Nephron progenitor cell (in vitro differentiated cells): ENCODE data around the gene DLL3.

Source experiments
- DNase-seq: peaks from one replicate; pipeline ENCODE4 v3.0.0; 2021
- H3K27ac Mint-ChIP-seq: 2 replicates; pipeline ENCODE4 v1.8.0; 2021; ENCODE audit warnings: mild to moderate bottlenecking, moderate library complexity, mixed read lengths
- H3K27me3 Mint-ChIP-seq: 2 replicates; pipeline ENCODE4 v1.8.0; 2021; ENCODE audit warnings: mild to moderate bottlenecking, low read depth, mixed read lengths; ENCODE audit not compliant: poor library complexity
- H3K36me3 Mint-ChIP-seq: 2 replicates; pipeline ENCODE4 v1.8.0; 2021; ENCODE audit warnings: low read depth, mixed read lengths
- H3K4me1 Mint-ChIP-seq: 2 replicates; pipeline ENCODE4 v1.8.0; 2021; ENCODE audit warnings: mixed read lengths
- H3K4me3 Mint-ChIP-seq: 2 replicates; pipeline ENCODE4 v1.8.0; 2021; ENCODE audit warnings: mild to moderate bottlenecking, moderate library complexity, mixed read lengths
- H3K9me3 Mint-ChIP-seq: 2 replicates; pipeline ENCODE4 v1.8.0; 2021; ENCODE audit warnings: mild to moderate bottlenecking, moderate library complexity, mixed read lengths
- CTCF ChIP-seq: fragments of 200-600 bp; sonication (generic); IDR thresholded peaks from 2 replicates; pipeline ENCODE4 v1.5.0; 2021; ENCODE audit warnings: antibody characterized with exemption

The DLL3 gene

GRCh38 chr19:39524495-39524894 lies 25.7 kb downstream of the DLL3 start:
- no peaks in the 10 kb centered on the region for H3K27me3 Mint-ChIP-seq
- peaks cover 45% of the 10 kb centered on the region for H3K36me3 Mint-ChIP-seq
- peaks cover 23% of the 10 kb centered on the region for H3K4me1 Mint-ChIP-seq
- H3K4me3 Mint-ChIP-seq = no peak overlapping the region
- H3K27ac Mint-ChIP-seq = no peak overlapping the region
- DNase-seq = no peak
- no peak for TF ChIP-seq CTCF
- H3K9me3 Mint-ChIP-seq = peaks cover 4% of the 10 kb centered on the region

GRCh38 chr19:39525205-39525604 lies 26.5 kb downstream of the DLL3 start:
- peaks cover 45% of the 10 kb centered on the region for H3K36me3 Mint-ChIP-seq
- no peak for TF ChIP-seq CTCF
- H3K27ac Mint-ChIP-seq = peak overlapping the region; percentile 24
- DNase-seq = no peak
- no peak overlapping the region for H3K4me3 Mint-ChIP-seq
- peaks cover 16% of the 10 kb centered on the region for H3K4me1 Mint-ChIP-seq
- H3K9me3 Mint-ChIP-seq = peaks cover 4% of the 10 kb centered on the region
- no peaks in the 10 kb centered on the region for H3K27me3 Mint-ChIP-seq

- no peak for DNase-seq
- H3K36me3 Mint-ChIP-seq = peaks cover 17% of the 10 kb centered on the region
- H3K27ac Mint-ChIP-seq = no peak overlapping the region
- no peaks in the 10 kb centered on the region for H3K27me3 Mint-ChIP-seq
- no peak for TF ChIP-seq CTCF
- H3K4me3 Mint-ChIP-seq = peak overlapping the region; percentile 96
- peaks cover 27% of the 10 kb centered on the region for H3K4me1 Mint-ChIP-seq
- no peaks in the 10 kb centered on the region for H3K9me3 Mint-ChIP-seq
Measured at GRCh38 chr19:39531834-39532232, 33.1 kb downstream of the DLL3 start.

GRCh38 chr19:39532233-39533002 lies 33.7 kb downstream of the DLL3 start, which contains the start of gene EID2B:
Gene EID2B, minus strand, starts transcription at chr19:39532852. Its CDS starts 50 bp downstream, at chr19:39532802.
- H3K9me3 Mint-ChIP-seq = no peaks in the 10 kb centered on the region
- peak; percentile 99 for TF ChIP-seq CTCF
- peaks cover 32% of the 10 kb centered on the region for H3K4me1 Mint-ChIP-seq
- H3K27ac Mint-ChIP-seq = peak within 1 kb of the TSS; percentile 71
- peak; percentile 96 for DNase-seq
- H3K4me3 Mint-ChIP-seq = peak within 1 kb of the TSS; percentile 96
- H3K36me3 Mint-ChIP-seq = peaks cover 16% of the 10 kb centered on the region
- H3K27me3 Mint-ChIP-seq = no peaks in the 10 kb centered on the region

- H3K36me3 Mint-ChIP-seq = peaks cover 11% of the 10 kb centered on the region
- DNase-seq = no peak
- no peaks in the 10 kb centered on the region for H3K27me3 Mint-ChIP-seq
- no peak for TF ChIP-seq CTCF
- H3K4me3 Mint-ChIP-seq = peak overlapping the region; percentile 54
- H3K9me3 Mint-ChIP-seq = no peaks in the 10 kb centered on the region
- H3K4me1 Mint-ChIP-seq = peaks cover 36% of the 10 kb centered on the region
- no peak overlapping the region for H3K27ac Mint-ChIP-seq
Measured at GRCh38 chr19:39533003-39533512, 34.3 kb downstream of the DLL3 start.

GRCh38 chr19:39533791-39534190 lies 35.0 kb downstream of the DLL3 start:
- H3K36me3 Mint-ChIP-seq = peaks cover 8% of the 10 kb centered on the region
- peaks cover 39% of the 10 kb centered on the region for H3K4me1 Mint-ChIP-seq
- H3K9me3 Mint-ChIP-seq = no peaks in the 10 kb centered on the region
- DNase-seq = no peak
- no peaks in the 10 kb centered on the region for H3K27me3 Mint-ChIP-seq
- H3K27ac Mint-ChIP-seq = no peak overlapping the region
- H3K4me3 Mint-ChIP-seq = no peak overlapping the region
- TF ChIP-seq CTCF = no peak
